DND-41 (cell line): Measurements from ENCODE around the gene SMARCA4.
A peak's percentile ranks its signal among the peaks of the same experiment; 100 is the strongest.
"Not testable (repeated sequence)": the region's sequence is repeated elsewhere in the genome, so short reads cannot be mapped to it uniquely, and the experiment has no call there.

Experiments used
- ATAC-seq: fragments of 200-7000 bp; cut with Tn5 transposase; 3 replicates; pipeline ENCODE4 v1.9.1; 2021; ENCODE audit warnings: low read depth; ENCODE audit not compliant: insufficient read depth
- DNase-seq: peaks from one replicate; pipeline ENCODE4 v3.0.0-alpha.2; 2020
- H2AFZ ChIP-seq: 2 replicates; pipeline ENCODE4 v1.6.0; 2012; ENCODE audit warnings: low read depth, low read length
- H3K27ac ChIP-seq: 2 replicates; pipeline ENCODE4 v1.5.1; 2012; ENCODE audit warnings: low read length, inconsistent platforms
- H3K27me3 ChIP-seq: fragments of 200-600 bp; sonication (generic); 2 replicates; pipeline ENCODE4 v1.6.0; 2012; ENCODE audit warnings: low read length, mild to moderate bottlenecking, inconsistent platforms; ENCODE audit not compliant: insufficient read depth, poor library complexity
- H3K36me3 ChIP-seq: 2 replicates; pipeline ENCODE4 v1.5.1; 2012; ENCODE audit warnings: low read length, inconsistent platforms; ENCODE audit not compliant: insufficient read depth
- H3K4me1 ChIP-seq: 2 replicates; pipeline ENCODE4 v1.5.1; 2012; ENCODE audit warnings: mild to moderate bottlenecking, low read length; ENCODE audit not compliant: insufficient read depth
- H3K4me2 ChIP-seq: 2 replicates; pipeline ENCODE4 v1.6.0; 2012; ENCODE audit warnings: mild to moderate bottlenecking, moderate library complexity, low read length, inconsistent platforms; ENCODE audit not compliant: insufficient read depth
- H3K4me3 ChIP-seq, 2 experiments: fragments of 200-600 bp in 1 of 2; shearing (Covaris generic) in 1 of 2; 2 replicates each; pipeline ENCODE4 v1.5.1; 2012 to 2016; ENCODE audit warnings: inconsistent platforms in 2 of 2, low read length in 2 of 2, mild to moderate bottlenecking in 2 of 2, low read depth in 1 of 2, moderate library complexity in 1 of 2
- H3K79me2 ChIP-seq: 2 replicates; pipeline ENCODE4 v1.6.0; 2012; ENCODE audit warnings: low read length, inconsistent platforms; ENCODE audit not compliant: insufficient read depth
- H3K9ac ChIP-seq: 2 replicates; pipeline ENCODE4 v1.6.0; 2012; ENCODE audit warnings: low read depth, mild to moderate bottlenecking, inconsistent platforms, low read length, moderate library complexity
- H3K9me3 ChIP-seq: 2 replicates; pipeline ENCODE4 v1.5.1; 2012; ENCODE audit warnings: low read length, moderate library complexity, mild to moderate bottlenecking, inconsistent platforms; ENCODE audit not compliant: insufficient read depth, severe bottlenecking
- H4K20me1 ChIP-seq: 2 replicates; pipeline ENCODE4 v1.6.0; 2012; ENCODE audit warnings: low read length; ENCODE audit not compliant: insufficient read depth
- CTCF ChIP-seq: IDR thresholded peaks from 2 replicates; pipeline ENCODE4 v1.5.1; 2012; ENCODE audit warnings: borderline replicate concordance, low read length, moderate library complexity, mild to moderate bottlenecking; ENCODE audit not compliant: poor library complexity, severe bottlenecking; ENCODE audit errors: extremely low read depth
- EZH2 ChIP-seq: IDR thresholded peaks from 3 replicates; pipeline ENCODE4 v1.6.1; 2012; ENCODE audit warnings: borderline replicate concordance, low read depth, mild to moderate bottlenecking, moderate library complexity, low read length, inconsistent platforms; ENCODE audit not compliant: severe bottlenecking

The SMARCA4 gene

DNA sequence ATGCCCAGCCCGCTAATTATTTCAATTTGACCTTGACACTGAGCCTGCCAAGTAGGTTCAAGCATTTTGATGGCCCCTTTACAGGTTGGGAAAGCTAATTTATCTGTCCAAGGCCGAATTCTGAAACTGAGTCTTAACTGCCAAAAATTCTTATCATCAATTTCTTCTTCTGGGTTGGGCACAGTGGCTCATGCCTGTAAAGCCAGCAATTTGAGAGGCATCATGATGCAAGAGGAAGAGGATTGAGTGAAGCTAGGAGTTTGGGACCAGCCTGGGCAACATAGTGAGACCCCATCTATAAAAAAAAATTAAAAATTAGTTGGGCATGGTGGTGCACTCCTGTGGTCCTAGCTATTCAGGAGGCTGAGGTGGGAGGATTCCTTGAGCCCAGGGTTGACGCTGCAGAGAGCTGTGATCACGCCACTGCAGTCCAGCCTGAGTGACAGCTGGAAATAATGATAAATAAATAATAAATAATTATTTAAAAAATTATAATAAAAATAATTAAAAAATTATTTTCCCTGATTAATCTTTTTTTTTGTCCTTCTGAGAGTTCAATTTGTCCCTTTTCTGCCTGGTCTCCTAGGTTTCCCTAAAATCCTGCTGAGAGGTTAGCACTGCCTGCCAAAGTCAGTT lies 127.2 kb downstream of the SMARCA4 start:
- no peaks in the 10 kb centered on the region for H3K27me3 ChIP-seq
- H3K9ac ChIP-seq, result peak overlapping the region; percentile 96
- TF ChIP-seq CTCF, result no peak
- TF ChIP-seq EZH2, result no peak
- no peak overlapping the region; a peak in 1 of 4 replicates for H3K4me3 ChIP-seq
- peaks cover 25% of the 10 kb centered on the region for H4K20me1 ChIP-seq
- peaks cover 33% of the 10 kb centered on the region for H3K4me1 ChIP-seq
- H3K4me2 ChIP-seq, result peak overlapping the region; percentile 87
- DNase-seq, result no peak
- H3K36me3 ChIP-seq, result peaks cover 27% of the 10 kb centered on the region
- peak overlapping the region; percentile 77; the same call in 1 of the 2 replicates for H2AFZ ChIP-seq
- peak overlapping the region; percentile 83 for H3K27ac ChIP-seq
- no peaks in the 10 kb centered on the region for H3K9me3 ChIP-seq
- no peak for ATAC-seq
- peaks cover 40% of the 10 kb centered on the region for H3K79me2 ChIP-seq

DNA sequence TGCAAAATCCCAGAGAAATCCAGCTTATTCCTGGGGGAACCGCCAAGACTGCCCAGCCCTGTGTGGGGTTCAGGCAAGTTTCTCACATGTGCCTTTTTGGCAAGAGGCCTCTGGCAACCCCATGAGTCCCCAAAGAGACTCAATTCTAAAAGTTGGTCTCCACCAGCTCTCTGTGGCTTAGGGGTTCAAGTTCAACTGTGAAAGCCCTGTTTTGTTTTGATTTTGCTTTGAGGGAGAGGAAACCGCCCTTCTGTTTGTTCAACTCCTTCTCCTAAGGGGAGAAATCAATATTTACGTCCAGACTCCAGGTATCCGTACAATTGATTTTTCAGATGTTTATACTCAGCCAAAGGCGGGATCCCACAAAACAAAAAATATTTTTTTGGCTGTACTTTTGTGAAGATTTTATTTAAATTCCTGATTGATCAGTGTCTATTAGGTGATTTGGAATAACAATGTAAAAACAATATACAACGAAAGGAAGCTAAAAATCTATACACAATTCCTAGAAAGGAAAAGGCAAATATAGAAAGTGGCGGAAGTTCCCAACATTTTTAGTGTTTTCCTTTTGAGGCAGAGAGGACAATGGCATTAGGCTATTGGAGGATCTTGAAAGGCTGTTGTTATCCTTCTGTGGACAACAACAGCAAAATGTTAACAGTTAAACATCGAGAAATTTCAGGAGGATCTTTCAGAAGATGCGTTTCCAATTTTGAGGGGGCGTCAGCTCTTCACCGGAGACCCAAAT lies 127.8 kb downstream of the SMARCA4 start:
- Histone ChIP-seq H2AFZ (peak overlapping the region; percentile 77), H3K4me2 (peak overlapping the region; percentile 87), H3K9me3 (no peaks in the 10 kb centered on the region), H3K4me3 (peak overlapping the region; percentile 82 to 93), H3K79me2 (peaks cover 47% of the 10 kb centered on the region), H4K20me1 (peaks cover 32% of the 10 kb centered on the region), H3K4me1 (peaks cover 40% of the 10 kb centered on the region), H3K36me3 (peaks cover 34% of the 10 kb centered on the region), H3K9ac (peak overlapping the region; percentile 96), H3K27ac (peak overlapping the region; percentile 83), H3K27me3 (no peaks in the 10 kb centered on the region)
- TF ChIP-seq EZH2, result no peak
- no peak for TF ChIP-seq CTCF
- ATAC-seq (no peak), DNase-seq (no peak)

DNA sequence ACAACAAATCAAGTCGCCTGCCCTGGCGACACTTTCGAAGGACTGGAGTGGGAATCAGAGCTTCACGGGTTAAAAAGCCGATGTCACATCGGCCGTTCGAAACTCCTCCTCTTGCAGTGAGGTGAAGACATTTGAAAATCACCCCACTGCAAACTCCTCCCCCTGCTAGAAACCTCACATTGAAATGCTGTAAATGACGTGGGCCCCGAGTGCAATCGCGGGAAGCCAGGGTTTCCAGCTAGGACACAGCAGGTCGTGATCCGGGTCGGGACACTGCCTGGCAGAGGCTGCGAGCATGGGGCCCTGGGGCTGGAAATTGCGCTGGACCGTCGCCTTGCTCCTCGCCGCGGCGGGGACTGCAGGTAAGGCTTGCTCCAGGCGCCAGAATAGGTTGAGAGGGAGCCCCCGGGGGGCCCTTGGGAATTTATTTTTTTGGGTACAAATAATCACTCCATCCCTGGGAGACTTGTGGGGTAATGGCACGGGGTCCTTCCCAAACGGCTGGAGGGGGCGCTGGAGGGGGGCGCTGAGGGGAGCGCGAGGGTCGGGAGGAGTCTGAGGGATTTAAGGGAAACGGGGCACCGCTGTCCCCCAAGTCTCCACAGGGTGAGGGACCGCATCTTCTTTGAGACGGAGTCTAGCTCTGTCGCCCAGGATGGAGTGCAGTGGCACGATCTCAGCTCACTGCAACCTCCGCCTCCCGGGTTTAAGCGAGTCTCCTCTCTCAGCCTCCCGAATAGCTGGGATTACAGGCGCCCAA lies 128.6 kb downstream of the SMARCA4 start, which contains the start of gene LDLR:
LDLR (plus strand) TSS at position 210 of the 760 bp plus-strand sequence; CDS start at position 296, 86 bp downstream.
- H2AFZ ChIP-seq, result peak within 1 kb of the TSS; percentile 77
- no peaks in the 10 kb centered on the region for H3K27me3 ChIP-seq
- peaks cover 44% of the 10 kb centered on the region for H3K4me1 ChIP-seq
- DNase-seq, result peak; percentile 89
- peaks cover 38% of the 10 kb centered on the region for H4K20me1 ChIP-seq
- H3K27ac ChIP-seq, result peak within 1 kb of the TSS; percentile 83
- peak within 1 kb of the TSS; percentile 82 to 93 for H3K4me3 ChIP-seq
- H3K36me3 ChIP-seq, result peaks cover 40% of the 10 kb centered on the region
- peaks cover 54% of the 10 kb centered on the region for H3K79me2 ChIP-seq
- peak within 1 kb of the TSS; percentile 87 for H3K4me2 ChIP-seq
- peak; percentile 57 for ATAC-seq
- TF ChIP-seq CTCF (peak; percentile 15), EZH2 (no peak)
- H3K9me3 ChIP-seq, result no peaks in the 10 kb centered on the region
- peak within 1 kb of the TSS; percentile 96 for H3K9ac ChIP-seq

DNA sequence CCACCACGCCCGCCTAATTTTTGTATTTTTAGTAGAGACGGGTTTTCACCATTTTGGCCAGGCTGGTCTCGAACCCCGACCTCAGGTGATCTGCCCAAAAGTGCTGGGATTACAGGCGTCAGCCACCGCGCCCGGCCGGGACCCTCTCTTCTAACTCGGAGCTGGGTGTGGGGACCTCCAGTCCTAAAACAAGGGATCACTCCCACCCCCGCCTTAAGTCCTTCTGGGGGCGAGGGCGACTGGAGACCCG lies 129.1 kb downstream of the SMARCA4 start:
- H4K20me1 ChIP-seq, result peaks cover 43% of the 10 kb centered on the region
- H2AFZ ChIP-seq, result peak overlapping the region; percentile 47; the same call in 1 of the 2 replicates
- H3K36me3 ChIP-seq, result peaks cover 45% of the 10 kb centered on the region
- ATAC-seq, result peak; percentile 39
- H3K4me1 ChIP-seq, result peaks cover 49% of the 10 kb centered on the region
- H3K4me3 ChIP-seq, result peak overlapping the region; percentile 82 to 93
- peak overlapping the region; percentile 96 for H3K9ac ChIP-seq
- peaks cover 59% of the 10 kb centered on the region for H3K79me2 ChIP-seq
- not testable (repeated sequence) for H3K9me3 ChIP-seq, DNase-seq, H3K27me3 ChIP-seq
- H3K27ac ChIP-seq, result peak overlapping the region; percentile 83
- peak overlapping the region; percentile 87 for H3K4me2 ChIP-seq
